ENCODE measurements around the gene IQGAP3. TPM values are rescaled to one million over a fixed set of nuclear protein-coding genes. Genes with fewer than 3 reads are reported as not detected.

Gene IQGAP3
- total and polyA plus RNA-seq, 2 experiments from 2014 or later: 11.9 to 31.8 TPM

GRCh38 chr1:156497743-156498431 lies 74.5 kb downstream of the IQGAP3 start (continued):
- TF ChIP-seq ZNF462 (CRISPR knock-in tag; IDR thresholded peaks at IDR 0.05) (no peak), STAT1 (IDR thresholded peaks at IDR 0.05; ENCODE audit: unreplicated experiment) (no peak)

GRCh38 chr1:156497078-156497742 lies 75.2 kb downstream of the IQGAP3 start:
- peaks cover 60% of the 10 kb centered on the region for H3K4me1 ChIP-seq (ENCODE audit: insufficient read depth)
- peak overlapping the region; percentile 91; the same call in 2 of the 3 replicates for H3K4me3 Mint-ChIP-seq
- H3K79me2 ChIP-seq (replicated peaks; ENCODE audit: insufficient read depth): peaks cover 64% of the 10 kb centered on the region
- ATAC-seq (no peak), DNase-seq (ENCODE audit: low spot score) (no peak)
- H3K4me1 Mint-ChIP-seq: peaks cover 71% of the 10 kb centered on the region
- H3K36me3 Mint-ChIP-seq (ENCODE audit: low read depth): peaks cover 6% of the 10 kb centered on the region; the same call in 2 of the 3 replicates
- H3K36me3 ChIP-seq (ENCODE audit: insufficient read depth): no peaks in the 10 kb centered on the region
- no peak overlapping the region for H3K27ac ChIP-seq (ENCODE audit: low read depth)
- H3K27ac Mint-ChIP-seq: peak overlapping the region; percentile 18; the same call in 1 of the 2 replicates
- H3K27me3 ChIP-seq (ENCODE audit: insufficient read depth): no peaks in the 10 kb centered on the region
- H3F3A ChIP-seq (replicated peaks; ENCODE audit: low read depth): peaks cover 9% of the 10 kb centered on the region
- peak overlapping the region; percentile 94; the same call in 1 of the 2 replicates for H3K4me2 ChIP-seq
- H3K4me3 ChIP-seq: no peak overlapping the region
- peaks cover 12% of the 10 kb centered on the region for H3K27me3 Mint-ChIP-seq (ENCODE audit: insufficient read depth, low read depth, poor library complexity)
- H2AFZ ChIP-seq: no peak overlapping the region
- peaks cover 11% of the 10 kb centered on the region for H4K20me1 ChIP-seq (replicated peaks; ENCODE audit: insufficient read depth)
- no peaks in the 10 kb centered on the region for H3K9me2 ChIP-seq (ENCODE audit: insufficient read depth)
- H3K9me3 Mint-ChIP-seq: no peaks in the 10 kb centered on the region
- TF ChIP-seq STAT1 (IDR thresholded peaks at IDR 0.05; ENCODE audit: unreplicated experiment) (no peak), EZH2phosphoT487 (IDR thresholded peaks at IDR 0.05; ENCODE audit: unreplicated experiment) (no peak), ETS1 (IDR thresholded peaks at IDR 0.05) (no peak), ZNF462 (CRISPR knock-in tag; IDR thresholded peaks at IDR 0.05) (no peak), EZH2 (IDR thresholded peaks at IDR 0.05; ENCODE audit: low read depth, unreplicated experiment) (no peak)

Data from GM23338 (cell line).